Ovary (tissue), 3 donors: ENCODE data around the gene ATXN1.

Source experiments
- CTCF ChIP-seq, 3 donors: fragments of 450-650 bp in 2 of 3; fragments of 200-600 bp in 1 of 3; IDR thresholded peaks; one replicate each; pipeline versions ENCODE4 v1.5.1 to v1.8.0; 2016 to 2022; ENCODE audit warnings: antibody characterized with exemption in 3 of 3, mild to moderate bottlenecking in 1 of 3
- EP300 ChIP-seq: sonication (generic); formaldehyde crosslinking; IDR thresholded peaks from one replicate; pipeline ENCODE4 v1.6.1; 2017; ENCODE audit warnings: antibody characterized with exemption
- donor health status: DM: no; HTN: no; CAD: no.

- TF ChIP-seq CTCF (IDR thresholded peaks at IDR 0.05) (no peak), EP300 (no peak)
Observed at GRCh38 chr6:16800341-16800740, 39.1 kb upstream of the ATXN1 start.
